Kidney (tissue), 14 donors: ENCODE measurements around the gene DCAF6. TPM values are rescaled to one million over a fixed set of nuclear protein-coding genes. Genes with fewer than 3 reads are reported as not detected.

Experiments
- DNase-seq, 5 donors: peaks; one replicate each; pipeline ENCODE4 v3.0.0-alpha.2; 2013 to 2020
- FAIRE-seq: peaks from 2 replicates; lab custom pipeline; 2012; peaks lifted over from hg19 to GRCh38; lab: Jason Lieb, UNC
- H3K27ac ChIP-seq, 2 donors: one replicate each; pipeline ENCODE4 v1.7.0; 2013; ENCODE audit warnings: low read depth in 2 of 2, low read length in 2 of 2, inconsistent platforms in 1 of 2
- H3K27me3 ChIP-seq: one replicate; pipeline ENCODE4 v1.7.1; 2013; ENCODE audit warnings: low read length, inconsistent platforms; ENCODE audit not compliant: control insufficient read depth, insufficient read depth
- H3K36me3 ChIP-seq, 3 donors: one replicate each; pipeline versions ENCODE4 v1.7.0 to v1.7.1; 2013; ENCODE audit warnings: low read length in 3 of 3, control low read depth in 1 of 3, inconsistent platforms in 1 of 3; ENCODE audit not compliant: insufficient read depth in 3 of 3, control insufficient read depth in 2 of 3
- H3K4me1 ChIP-seq, 3 donors: one replicate each; pipeline versions ENCODE4 v1.7.0 to v1.7.1; 2013; ENCODE audit warnings: low read length in 3 of 3, inconsistent platforms in 1 of 3, low read depth in 1 of 3; ENCODE audit not compliant: control insufficient read depth in 2 of 3, insufficient read depth in 2 of 3
- H3K4me3 ChIP-seq, 3 donors: one replicate each; pipeline versions ENCODE4 v1.7.0 to v1.8.1; 2013; ENCODE audit warnings: low read length in 3 of 3, control low read depth in 1 of 3, inconsistent platforms in 1 of 3
- H3K9ac ChIP-seq, 3 donors: one replicate each; pipeline versions ENCODE4 v1.7.0 to v1.7.1; 2013; ENCODE audit warnings: low read length in 3 of 3, control low read depth in 1 of 3, inconsistent platforms in 1 of 3
- H3K9me3 ChIP-seq, 3 donors: one replicate each; pipeline versions ENCODE4 v1.7.0 to v1.7.1; 2013; ENCODE audit warnings: low read length in 3 of 3, control low read depth in 1 of 3, inconsistent platforms in 1 of 3; ENCODE audit not compliant: control insufficient read depth in 2 of 3, insufficient read depth in 1 of 3
- intact Hi-C: fragments of 100-400 bp; cut with DNase I; formaldehyde crosslinking; loops from one replicate; pipeline ENCODE4 v1.11.1; 2022
- polyA plus RNA-seq: library from polyadenylated mRNA; stranded (reverse); fragments of 350-450 nt; fragmentation: Illumina TruSeq; extraction: RNeasy Lipid Tissue Mini Kit (QIAGEN cat#74804); gene quantifications from one replicate; pipeline ENCODE4 v1.2.3, GENCODE V29; 2014; ENCODE audit warnings: low read depth, low replicate concordance; ENCODE audit not compliant: insufficient read depth
- total RNA-seq: library from RNA; stranded (reverse); fragmentation: NEBNext Ultra II Directional; extraction: Animal tissue kit (Norgen Biotek cat#: 25700); gene quantifications from one replicate; pipeline ENCODE4 v1.2.1, GENCODE V29; 2021
- TF ChIP-seq, protein P1 (sequence below): IDR thresholded peaks from 3 replicates; pipeline ENCODE4 v1.5.1; 2012; ENCODE audit warnings: mild to moderate bottlenecking, moderate library complexity, borderline replicate concordance; ENCODE audit not compliant: insufficient read depth; ENCODE audit errors: extremely low read depth
- donor health status: control.
- donor health status: control.
- donor health status: control.
- donor health status: control.
- donor health status: control.
- donor health status: DM: yes; HTN: yes; CAD: no.
- donor health status: Normal renal cell carcinoma (clear cell type).

DCAF6 gene
- total and polyA plus RNA-seq, 2 donors from 2014 or later = 30.8 to 58.8 TPM

DNA sequence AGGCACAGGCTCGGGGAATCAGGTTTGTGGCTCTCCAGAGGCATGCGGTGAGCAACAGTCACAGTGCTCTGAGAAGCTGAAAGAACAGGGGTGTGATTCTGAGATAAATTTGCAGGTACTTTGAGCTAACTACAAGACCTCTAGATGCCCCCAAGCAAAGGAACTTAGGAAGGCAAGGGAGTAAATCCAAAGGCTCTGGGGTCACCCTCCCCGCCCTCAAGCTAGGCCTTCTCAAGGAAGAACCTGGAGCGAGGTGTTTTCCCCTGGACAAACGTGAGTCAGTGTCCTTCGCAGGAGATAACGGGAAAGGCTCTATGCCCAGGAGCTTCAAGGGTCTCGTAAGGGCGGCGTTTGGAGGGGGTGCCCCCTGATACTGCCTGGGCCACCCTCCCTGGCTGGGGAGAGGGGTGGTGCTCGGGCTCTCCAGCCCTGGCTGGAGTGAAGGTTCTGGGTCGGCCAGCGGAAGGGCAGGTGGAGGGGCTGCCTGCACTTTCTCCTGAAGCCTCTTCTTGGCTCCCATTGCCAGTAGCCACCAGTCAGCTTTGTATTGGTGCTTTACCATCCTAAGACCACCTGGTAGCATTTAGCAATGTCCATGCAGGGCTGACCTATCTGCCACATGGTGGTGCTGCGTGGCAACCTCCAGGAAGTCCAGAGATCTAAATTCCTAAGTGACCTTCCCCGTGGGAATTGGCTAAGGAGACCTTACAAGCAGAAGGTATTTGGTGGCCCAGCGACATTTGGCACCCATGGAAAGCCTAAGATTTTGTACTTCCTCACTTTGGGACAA, 156.3 kb downstream of the DCAF6 start:
- FAIRE-seq = no peak
- Histone ChIP-seq H3K4me3 (no peak overlapping the region), H3K27me3 (no peaks in the 10 kb centered on the region), H3K27ac (no peak overlapping the region), H3K4me1 (no peaks in the 10 kb centered on the region), H3K36me3 (no peaks in the 10 kb centered on the region), H3K9me3 (no peaks in the 10 kb centered on the region), H3K9ac (no peak overlapping the region)
- peak in 2 of 5 donors; percentile 24 to 46 for DNase-seq
- intact Hi-C loops = no loop called here
- TF ChIP-seq, protein P1, sequence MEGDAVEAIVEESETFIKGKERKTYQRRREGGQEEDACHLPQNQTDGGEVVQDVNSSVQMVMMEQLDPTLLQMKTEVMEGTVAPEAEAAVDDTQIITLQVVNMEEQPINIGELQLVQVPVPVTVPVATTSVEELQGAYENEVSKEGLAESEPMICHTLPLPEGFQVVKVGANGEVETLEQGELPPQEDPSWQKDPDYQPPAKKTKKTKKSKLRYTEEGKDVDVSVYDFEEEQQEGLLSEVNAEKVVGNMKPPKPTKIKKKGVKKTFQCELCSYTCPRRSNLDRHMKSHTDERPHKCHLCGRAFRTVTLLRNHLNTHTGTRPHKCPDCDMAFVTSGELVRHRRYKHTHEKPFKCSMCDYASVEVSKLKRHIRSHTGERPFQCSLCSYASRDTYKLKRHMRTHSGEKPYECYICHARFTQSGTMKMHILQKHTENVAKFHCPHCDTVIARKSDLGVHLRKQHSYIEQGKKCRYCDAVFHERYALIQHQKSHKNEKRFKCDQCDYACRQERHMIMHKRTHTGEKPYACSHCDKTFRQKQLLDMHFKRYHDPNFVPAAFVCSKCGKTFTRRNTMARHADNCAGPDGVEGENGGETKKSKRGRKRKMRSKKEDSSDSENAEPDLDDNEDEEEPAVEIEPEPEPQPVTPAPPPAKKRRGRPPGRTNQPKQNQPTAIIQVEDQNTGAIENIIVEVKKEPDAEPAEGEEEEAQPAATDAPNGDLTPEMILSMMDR = peak; percentile 14

DNA sequence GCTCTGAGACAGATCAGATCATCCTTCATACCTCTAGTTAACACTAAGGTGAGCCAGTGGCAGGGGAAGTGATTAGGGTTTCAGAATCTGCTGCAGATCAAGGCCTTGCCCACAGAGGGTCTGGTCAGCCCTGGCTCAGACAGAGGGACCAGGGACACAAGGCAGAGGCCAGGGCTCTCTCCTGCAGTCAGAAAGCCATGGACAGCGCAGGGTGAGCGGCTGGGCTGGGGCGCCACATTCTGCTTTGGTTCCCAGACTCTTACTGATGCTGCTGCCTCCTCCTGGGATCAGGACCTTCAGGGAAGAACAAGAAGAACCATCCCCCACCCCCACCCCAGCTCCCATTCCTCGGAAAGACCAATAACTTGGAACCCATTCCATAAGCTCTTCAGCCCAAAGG, 157.1 kb downstream of the DCAF6 start:
- no peak for FAIRE-seq
- Histone ChIP-seq H3K4me1 (no peaks in the 10 kb centered on the region), H3K9me3 (no peaks in the 10 kb centered on the region), H3K27ac (no peak overlapping the region), H3K4me3 (no peak overlapping the region), H3K27me3 (no peaks in the 10 kb centered on the region), H3K9ac (no peak overlapping the region), H3K36me3 (no peaks in the 10 kb centered on the region)
- intact Hi-C loops = no loop called here
- TF ChIP-seq, protein P1 = no peak
- no peak for DNase-seq

DNA sequence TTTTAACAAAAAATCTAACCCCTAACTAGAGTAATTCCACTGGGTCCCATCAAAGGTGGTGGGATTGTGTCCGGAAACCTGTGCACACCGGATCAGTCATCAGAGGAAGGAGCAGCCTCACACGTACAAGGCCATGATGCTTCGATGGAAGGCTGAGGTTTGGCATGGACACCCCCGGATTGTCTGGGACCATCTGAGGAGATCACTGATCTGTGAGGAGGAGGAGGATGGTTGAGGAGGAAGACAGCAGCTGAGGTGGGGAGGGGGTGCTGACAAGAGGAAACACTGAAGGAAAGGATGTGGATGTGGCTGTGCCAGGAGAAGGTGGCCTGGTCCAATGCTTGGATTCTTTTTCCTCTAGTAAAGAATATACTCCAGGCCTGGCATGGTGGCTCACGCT, 159.0 kb downstream of the DCAF6 start:
- intact Hi-C loops = no loop called here
- H3K27me3 ChIP-seq = no peaks in the 10 kb centered on the region
- H3K4me3 ChIP-seq = no peak overlapping the region
- FAIRE-seq = no peak
- no peak overlapping the region for H3K9ac ChIP-seq
- H3K27ac ChIP-seq = no peak overlapping the region
- H3K9me3 ChIP-seq = no peaks in the 10 kb centered on the region
- no peaks in the 10 kb centered on the region for H3K4me1 ChIP-seq
- TF ChIP-seq, protein P1 = no peak
- no peaks in the 10 kb centered on the region for H3K36me3 ChIP-seq
- DNase-seq = no peak
